SK-N-MC (cell line): ENCODE measurements around the gene CHSY1.

Experiments
- EZH2 ChIP-seq: fragments of 200-600 bp; sonication (generic); IDR thresholded peaks from one replicate; pipeline ENCODE4 v1.6.1; 2017; ENCODE audit warnings: antibody characterized with exemption
- FOXP2 ChIP-seq: optimal IDR thresholded peaks from 2 replicates; pipeline ENCODE3; 2011; ENCODE audit warnings: mild to moderate bottlenecking, moderate library complexity; ENCODE audit not compliant: insufficient read depth; ENCODE audit errors: extremely low read length, control extremely low read depth
- POLR2AphosphoS5 ChIP-seq: IDR thresholded peaks from 2 replicates; pipeline ENCODE4 v1.6.1; 2012; ENCODE audit warnings: mild to moderate bottlenecking, low read depth, low read length, borderline replicate concordance

DNA sequence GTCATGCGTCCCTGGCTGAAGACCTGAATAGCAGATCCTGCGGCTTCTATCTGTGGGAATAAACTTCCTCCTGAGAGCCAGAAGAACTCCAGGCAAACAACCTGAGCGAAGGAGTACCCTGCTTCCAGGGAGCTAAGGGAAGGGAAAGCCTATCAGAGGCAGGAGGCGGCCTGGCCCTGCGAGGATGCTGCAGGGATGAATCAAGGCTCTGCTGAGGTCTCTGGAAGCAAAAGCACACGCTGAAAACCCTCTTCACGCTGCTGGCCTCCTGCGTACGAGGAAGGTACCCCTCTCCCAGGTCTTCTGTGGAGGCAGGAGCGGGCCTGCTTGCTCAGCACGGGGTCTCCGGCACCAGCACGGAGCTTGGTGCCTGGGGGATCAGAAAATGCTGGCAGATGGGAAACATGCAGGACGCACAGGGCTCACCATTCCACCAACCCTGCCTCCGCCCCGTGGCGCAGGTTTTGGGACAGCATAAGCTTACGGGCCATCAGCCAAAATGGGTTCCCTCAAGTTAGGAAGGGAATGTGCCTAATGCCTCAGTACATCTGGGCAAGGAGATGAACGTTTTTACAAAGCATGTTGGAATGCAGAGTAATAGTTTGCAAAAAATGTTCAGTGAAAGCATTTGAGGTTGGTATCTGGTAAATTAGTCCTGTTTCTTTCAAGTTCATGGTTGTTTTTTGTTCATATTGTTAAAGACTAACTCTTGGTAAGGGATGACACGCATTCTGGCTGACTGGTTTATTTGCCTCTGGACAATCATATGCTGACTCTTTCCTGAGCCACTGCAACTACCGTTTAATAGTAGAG is 72.3 kb downstream of the CHSY1 start:
- TF ChIP-seq EZH2 (no peak), POLR2AphosphoS5 (no peak), FOXP2 (no peak)
